ENCODE results near the gene ACTR5.
"Not testable (repeated sequence)": the region's sequence is repeated elsewhere in the genome, so short reads cannot be mapped to it uniquely, and the experiment has no call there.

Gene ACTR5

DNA sequence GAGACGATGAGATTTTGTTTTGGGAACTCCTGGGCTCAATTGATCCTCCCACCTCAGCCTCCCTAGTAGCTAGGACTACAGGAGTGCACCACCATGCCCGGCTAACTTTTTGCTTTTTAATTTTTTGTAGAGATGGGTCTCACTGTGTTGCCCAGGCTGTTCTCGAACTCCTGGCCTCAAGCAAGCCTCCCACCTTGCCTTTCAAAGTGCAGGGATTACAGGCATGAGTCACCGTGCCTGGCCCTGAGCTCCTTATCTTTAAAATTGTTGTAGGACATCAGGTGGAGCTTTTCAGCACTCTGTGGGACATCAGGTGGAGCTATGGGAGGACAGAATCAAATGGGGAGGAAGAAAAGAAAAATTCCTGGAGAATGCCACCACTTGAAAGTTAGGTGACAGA is 12.7 kb downstream of the ACTR5 start:
- intact Hi-C loops (cut with DNase I), result no loop called here
- DNase-seq, result no peak

DNA sequence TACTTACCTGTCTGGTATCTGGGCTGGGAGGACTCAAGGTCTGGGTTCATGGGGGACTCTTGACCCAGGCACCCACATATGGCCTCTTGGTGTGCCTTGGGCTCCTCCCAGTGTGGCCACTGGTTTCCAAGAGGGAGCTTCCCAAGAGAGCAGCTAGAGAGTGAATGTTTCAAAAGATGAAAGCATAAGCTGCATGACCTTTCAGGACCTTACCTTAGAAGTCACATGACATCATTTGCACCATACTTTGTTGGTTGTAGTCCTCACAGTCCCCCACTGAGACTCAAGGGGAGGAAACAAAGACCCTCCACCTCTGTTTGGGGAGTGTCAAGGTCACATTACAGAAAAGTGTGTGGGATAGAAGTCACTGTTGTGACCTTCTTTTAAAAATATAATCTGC is 13.9 kb downstream of the ACTR5 start:
- DNase-seq, result no peak
- intact Hi-C loops (cut with DNase I), result no loop called here

DNA sequence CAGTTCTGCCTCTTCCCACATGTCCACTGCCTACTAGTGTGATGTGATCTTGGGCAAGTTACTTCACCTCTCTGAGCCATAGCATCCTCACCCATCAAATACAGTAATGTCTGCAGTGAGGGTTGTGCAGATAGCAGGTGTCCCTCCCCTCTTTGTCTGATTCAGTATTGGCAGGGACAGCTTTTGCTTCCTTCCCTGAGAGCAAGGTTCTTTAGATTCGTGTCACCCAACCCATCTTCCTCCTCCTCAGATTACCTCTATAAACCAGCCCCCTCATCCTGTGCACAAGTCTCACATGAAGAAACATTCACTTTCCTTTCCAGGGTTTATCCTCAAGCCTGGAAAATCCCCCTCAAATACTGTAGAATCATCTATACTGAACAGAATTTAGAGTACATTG is 15.4 kb downstream of the ACTR5 start:
- DNase-seq, result no peak
- intact Hi-C loops (cut with DNase I), result no loop called here

DNA sequence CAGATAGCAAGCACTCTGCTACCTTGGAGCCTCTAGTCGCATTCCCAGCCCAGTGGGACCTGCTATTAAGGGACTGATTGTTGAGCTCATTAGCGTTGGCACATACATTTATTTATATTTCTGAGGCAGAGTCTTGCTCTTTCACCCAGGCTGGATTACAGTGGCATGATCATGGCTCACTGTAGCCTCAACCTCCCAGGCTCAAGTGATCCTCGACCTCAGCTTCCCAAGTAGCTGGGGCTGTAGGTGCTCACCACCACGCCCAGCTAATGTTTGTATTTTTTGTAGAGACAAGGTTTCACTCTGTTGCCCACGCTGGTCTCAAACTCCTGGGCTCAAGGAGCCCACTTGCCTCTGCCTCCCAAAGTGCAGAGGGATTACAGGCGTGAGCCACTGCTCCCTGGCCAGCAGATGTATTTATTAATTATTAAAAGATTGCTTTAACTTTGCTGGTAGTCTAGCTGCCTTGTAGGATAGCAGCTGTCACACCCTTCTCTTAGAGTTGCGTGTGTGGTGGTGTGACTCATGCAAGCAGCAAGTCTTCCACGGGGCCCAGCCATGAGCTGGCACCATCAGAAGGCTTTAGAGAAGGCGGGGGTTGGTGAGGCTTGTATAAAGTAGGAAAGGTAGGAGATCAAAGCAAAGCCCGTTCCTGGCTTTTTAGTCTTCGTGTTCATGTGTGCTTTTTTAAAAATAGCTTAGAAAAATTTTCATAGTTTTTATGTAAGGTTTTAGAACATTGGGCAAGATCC is 16.5 kb downstream of the ACTR5 start:
- intact Hi-C loops (cut with DNase I), result no loop called here
- peak in 8 of 10 donors; percentile 47 to 96 (median 75) for DNase-seq

DNA sequence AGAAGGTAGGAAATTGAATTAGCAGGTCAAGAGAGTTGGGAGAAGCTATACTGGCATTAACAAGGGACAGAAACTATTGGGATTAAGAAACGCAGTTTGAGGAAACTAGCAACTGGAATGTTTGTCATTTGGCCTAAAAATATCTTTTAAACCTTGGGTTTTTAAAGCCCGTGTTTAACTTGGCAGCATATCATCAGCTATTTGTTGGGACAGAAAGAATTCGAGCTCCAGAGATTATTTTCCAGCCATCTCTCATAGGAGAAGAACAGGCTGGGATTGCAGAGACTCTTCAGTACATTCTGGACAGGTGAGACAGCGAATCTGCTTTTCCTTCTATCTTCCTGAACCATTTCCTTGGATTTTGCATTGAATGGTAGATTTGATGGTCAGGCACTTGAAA is 17.8 kb downstream of the ACTR5 start:
- no peak for DNase-seq
- intact Hi-C loops (cut with DNase I), result no loop called here

DNA sequence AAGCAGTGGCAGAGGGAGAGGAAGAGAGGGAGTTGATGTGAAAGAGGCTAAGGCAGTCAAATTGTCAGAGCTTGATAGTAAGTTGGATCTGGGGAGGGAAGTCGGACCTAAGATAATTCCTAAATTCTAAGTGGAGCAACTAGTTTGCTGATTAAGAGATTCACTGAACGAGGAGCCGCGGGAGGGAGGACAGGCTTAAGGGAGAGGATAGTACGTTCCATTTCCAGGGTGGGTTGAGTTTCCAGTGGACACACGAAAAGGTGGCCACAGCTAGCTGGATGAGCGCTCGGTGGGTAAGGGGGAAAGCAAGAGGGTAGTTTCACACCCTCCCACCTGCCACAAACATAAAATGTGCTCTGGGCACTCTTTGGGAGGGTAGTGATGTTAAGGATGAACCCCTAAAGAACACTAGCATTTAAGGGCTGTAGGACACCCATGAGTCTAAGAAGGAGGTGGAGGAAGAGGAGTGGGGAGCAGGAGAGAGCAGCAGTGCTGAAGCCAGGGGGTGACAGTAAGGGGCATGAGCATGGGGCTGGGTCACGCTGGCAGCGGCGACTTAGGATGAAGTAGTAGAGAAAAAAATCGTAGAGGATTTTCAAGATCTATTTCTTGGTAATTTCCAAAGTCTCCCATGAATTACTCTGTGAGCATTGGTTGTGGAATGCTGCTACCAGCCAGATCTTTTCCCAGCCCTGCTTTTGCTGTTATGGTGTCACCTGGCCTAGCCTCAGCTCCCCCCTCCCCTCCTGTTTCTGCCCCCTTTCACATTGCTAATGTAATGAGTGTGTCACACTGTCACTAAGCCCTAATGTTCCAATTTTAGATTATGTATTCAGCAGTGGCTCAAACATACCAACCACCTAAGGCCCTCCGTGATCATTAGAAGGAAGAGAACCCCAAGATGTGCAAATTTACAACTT is 21.4 kb downstream of the ACTR5 start:
- no peak for DNase-seq
- intact Hi-C loops (cut with DNase I), result no loop called here

DNA sequence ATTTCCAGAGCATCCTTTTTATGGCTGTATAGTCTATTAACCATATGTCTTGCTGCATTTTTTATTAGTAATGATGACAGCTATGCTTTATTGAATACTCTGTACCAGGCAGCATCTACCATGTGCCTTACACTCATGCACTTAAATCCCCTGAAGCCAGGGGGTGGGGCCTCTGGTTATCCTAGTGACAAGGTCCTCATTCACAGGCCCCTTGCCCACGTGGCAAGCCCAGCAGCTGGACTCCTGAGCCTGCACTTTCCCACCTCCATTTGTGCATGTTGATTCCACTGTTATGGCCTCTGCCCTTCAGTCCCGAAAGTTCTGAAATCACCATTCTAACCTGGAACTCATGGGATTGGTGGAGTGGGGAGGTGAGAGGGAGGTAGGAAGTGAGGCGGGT is 22.3 kb downstream of the ACTR5 start:
- DNase-seq, result no peak
- intact Hi-C loops (cut with DNase I), result no loop called here

DNA sequence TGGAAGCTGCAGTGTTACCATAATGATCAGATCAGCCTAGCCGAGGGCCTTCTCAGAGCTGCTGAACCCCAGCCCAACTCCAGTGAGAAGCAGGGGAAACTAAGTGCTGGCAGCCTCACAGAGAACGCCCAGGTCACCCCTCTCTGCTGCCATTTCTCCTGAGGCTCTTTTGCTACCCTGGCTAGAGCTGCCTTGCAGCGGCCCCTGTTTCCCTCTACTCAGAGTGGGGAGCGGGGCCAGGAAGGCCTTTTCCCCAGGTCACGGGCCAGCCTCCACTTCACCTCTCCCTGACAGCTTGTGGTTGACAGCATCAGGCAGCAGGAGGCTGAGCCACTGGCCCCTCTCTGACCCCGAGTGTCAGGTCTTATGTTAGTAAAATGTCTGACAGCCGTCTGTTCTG is 22.7 kb downstream of the ACTR5 start:
- intact Hi-C loops (cut with DNase I), result no loop called here
- no peak for DNase-seq

DNA sequence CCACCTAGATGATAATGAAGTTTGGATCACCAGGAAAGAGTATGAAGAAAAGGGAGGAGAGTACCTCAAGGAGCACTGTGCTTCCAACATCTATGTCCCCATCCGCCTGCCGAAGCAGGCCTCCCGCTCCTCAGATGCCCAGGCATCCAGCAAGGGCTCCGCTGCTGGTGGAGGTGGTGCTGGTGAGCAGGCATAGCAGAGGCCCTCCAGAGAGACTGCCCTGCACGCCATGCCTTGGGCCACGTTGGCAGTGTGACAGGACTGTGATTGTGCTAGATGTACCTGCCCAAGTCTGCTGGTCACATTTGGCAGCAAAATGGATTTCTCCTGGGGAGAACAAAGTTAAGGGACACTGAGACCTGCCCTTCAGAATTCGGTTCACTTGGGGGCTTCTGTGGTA is 23.4 kb downstream of the ACTR5 start:
- intact Hi-C loops (cut with DNase I), result no loop called here
- DNase-seq, result no peak

DNA sequence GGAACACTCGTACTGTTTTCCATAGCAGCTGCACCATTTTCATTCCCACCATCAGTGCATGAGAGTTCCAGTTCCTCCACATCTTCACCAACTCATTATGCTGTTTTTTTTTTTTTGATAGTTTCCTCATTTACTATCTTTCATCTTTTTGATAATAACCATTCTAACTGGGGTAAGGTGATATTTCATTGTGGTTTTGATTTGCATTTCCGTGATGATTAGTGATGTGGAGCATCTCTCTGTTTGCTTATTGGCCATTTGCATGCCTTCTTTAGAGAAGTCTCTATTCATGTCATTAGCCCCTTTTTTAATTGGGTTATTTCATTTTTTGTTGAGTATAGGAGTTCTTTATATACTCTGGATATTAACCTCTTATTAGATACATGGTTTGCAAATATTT is 25.9 kb downstream of the ACTR5 start:
- no peak for DNase-seq
- intact Hi-C loops (cut with DNase I), result no loop called here

DNA sequence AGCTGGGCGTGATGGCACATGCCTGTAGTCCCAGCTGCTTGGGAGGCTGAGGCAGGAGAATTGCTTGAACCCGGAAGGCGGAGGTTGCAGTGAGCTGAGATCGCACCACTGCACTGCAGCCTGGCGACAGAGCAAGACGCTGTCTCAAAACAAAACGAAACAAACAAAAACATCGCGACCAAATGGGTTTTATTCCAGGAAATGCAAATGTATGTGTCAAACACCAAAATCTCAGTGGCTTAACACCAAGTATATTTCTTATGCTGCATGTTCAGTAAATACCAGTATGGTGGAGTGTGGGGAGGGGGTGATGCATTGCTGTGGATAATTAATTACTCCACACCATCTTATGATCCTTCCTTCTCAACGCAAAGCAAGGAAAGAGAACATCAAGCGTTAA is 28.1 kb downstream of the ACTR5 start:
- no peak for DNase-seq
- intact Hi-C loops (cut with DNase I), result no loop called here

DNA sequence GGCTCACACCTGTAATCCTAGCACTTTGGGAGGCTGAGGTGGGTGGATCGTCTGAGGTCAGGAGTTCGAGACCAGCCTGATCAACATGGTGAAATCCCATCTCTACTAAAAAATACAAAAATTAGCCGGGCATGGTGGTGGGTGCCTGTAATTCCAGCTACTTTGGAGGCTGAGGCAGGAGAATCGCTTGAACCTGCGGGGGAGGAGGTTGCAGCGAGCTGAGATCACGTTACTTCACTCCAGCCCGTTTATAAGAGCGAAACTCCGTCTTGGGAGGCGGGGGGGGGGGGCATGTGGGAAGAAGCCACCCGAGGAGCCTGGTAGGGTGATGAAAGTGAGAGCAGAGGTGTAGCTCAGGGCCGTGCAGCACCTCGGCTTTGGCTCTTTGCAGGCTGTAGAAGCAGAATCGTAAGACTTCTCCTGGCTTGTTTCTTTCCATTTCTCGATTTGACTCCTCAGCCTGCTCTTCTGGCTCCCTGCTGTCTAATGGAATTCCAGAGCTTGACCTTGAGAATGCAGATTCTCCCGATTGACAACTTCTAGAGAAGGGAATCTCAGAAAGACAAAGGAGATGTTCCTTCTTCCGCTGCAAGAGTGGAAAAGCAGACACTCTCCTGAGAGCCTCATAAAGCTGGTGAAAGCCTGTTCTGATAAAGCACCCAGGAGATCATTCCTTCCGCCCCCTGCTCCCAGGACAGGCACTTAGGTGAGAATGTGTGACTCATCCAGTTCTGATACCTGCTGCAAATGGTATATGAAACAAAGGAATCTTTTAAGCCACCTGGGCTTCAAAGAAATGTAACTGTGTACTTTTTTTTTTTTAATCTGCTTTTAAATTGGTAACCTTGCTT is 31.2 kb downstream of the ACTR5 start:
- no peak for DNase-seq
- intact Hi-C loops (cut with DNase I), result no loop called here

DNA sequence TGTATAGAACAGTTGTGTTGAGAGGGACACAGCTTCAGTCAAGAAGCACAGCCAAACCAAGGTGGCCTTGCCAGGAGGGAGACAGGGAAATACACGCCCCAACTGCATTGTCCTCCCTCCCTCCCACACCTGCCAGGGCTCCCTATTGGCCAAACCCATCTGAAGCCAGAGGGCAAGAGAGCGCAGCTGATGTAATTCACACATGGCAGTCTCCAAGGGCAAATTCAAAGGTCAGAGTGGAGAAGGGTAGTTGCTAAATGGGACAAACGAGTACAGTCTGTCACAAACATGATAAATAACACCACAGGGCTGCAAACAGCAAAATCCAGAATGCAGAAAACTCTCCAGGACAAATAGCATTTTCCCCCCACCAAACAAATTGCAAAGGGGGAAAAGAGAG is 34.0 kb downstream of the ACTR5 start:
- intact Hi-C loops (cut with DNase I), result no loop called here

DNA sequence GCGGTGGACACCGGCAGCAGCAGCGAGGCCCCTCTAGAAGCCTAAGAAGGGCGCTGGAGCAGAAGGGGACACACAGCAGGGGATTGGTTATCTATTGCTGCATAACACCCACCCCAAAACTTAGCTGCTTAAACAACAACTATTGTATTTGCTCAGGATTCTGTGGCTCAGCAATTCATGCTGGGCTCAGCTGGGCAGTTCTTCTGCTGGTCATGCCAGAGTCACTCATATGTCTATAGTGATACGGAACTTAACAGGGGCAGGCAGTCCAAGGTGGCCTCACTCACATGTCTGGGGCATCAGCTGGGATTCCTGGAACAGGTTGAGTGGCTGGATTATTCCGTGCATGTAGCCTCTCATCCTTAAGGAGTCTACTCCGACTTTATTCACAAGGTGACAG is 39.6 kb downstream of the ACTR5 start:
- intact Hi-C loops (cut with DNase I), result no loop called here
- no peak for DNase-seq

More for the DNA sequence above, 34.0 kb downstream of the ACTR5 start:
- DNase-seq, result no peak

DNA sequence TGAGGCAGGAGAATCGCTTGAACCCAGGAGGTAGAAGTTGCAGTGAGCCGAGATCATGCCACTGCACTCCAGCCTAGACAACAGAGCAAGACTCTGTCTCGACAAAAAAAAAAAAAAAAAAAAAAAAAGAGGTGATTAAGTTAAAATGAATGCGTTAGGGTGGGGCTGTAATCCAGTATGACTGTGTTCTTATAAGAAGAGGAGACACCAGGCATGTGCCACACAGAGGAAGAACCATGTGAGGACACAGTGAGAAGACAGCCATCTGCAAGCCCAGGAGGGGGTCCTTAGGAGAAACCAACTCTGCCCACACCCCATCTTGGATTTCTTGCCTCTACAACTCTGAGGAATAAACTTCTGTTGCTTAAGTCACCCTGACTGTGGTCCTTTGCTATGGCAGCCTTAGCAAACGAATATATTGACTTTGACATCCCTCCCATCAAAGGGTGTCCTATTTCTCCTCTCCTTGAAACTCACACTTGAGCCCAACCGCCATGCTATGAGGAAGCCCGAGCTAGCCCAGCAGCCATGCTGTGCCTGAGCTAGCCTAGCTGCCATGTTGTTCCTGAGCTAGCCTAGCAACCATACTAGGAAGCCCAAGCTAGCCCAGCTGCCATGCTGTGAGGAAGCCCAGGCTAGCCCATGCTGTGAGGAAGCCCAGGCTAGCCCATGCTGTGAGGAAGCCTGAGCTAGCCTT is 41.4 kb downstream of the ACTR5 start:
- intact Hi-C loops (cut with DNase I), result no loop called here
- no peak for DNase-seq

DNA sequence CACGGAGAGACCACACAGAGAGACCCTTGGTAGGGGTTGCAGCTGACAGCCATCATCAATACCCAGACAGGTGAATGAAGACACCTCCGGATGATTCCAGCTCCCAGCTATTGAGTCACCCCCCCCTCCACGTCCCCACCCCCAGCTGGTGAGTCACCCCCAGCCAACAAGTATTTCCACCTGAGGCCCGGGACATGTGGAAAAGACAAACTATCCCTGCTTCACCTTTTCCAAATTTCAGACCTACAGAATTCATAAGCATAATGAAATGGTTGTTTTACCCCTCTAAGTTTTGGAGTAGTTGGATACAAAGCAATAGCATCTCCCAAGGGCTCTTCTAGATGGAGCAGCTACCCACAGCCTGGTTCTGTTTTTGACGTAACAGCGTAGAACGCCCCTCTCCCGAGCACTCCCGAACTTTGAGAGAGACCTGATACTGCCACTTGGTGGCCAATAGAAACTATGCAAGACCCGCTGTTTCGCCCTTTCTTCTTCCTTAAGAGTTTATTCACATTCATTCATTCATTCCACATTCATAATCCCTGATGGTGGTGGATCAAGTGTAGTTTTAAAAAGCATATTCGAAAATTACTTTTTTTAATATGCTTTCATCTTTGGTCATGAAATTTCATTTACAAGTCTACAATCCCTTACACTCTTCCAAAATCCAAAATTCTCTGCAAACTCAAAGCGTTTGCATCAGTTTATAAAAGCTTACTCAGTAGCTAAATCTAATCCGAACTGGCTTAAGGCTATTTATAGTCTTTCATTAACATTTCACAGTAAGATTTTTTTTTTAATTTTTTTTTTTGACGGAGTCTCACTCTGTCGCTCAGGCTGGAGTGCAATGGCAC is 42.2 kb downstream of the ACTR5 start:
- intact Hi-C loops (cut with DNase I), result no loop called here
- DNase-seq, result peak in 1 of 10 donors; percentile 26

DNA sequence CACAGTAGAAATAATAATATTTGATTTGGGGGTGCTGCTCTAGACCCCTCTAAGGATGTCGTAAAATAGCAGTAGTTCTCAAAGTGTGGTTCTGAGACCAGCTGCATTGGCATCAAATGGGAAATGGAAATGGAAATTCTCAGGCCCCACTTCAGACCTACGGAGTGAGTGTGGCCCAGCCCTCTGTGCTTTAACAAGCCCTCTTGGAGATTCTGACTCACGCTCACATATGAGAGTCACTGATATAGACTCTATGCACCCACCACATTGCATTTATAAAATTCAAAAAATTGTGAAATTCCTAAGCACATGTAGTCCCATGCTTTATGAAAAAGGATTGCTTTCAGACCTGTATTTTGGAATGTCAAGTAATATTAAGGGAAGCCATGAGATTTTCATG is 43.0 kb downstream of the ACTR5 start:
- no peak for DNase-seq
- intact Hi-C loops (cut with DNase I), result no loop called here

DNA sequence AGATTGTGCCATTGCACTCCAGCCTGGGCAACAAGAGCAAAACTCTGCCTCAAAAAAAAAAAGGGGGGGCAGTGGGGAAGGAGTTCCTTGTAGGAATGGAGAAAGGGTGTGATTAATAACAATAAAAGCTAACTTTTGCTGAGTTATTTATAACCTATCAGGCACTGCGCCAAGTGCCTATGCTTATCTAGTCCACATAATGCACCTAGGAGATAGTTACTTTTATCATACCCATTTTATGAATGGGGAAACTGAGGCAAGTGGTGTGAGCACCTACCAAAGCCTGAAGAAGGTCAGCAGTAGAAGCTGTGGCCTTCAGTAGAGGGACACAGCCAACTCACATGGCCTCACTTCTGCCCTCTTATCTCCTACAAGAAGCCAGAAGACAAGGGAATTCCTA is 43.7 kb downstream of the ACTR5 start:
- intact Hi-C loops (cut with DNase I), result no loop called here
- no peak for DNase-seq

DNA sequence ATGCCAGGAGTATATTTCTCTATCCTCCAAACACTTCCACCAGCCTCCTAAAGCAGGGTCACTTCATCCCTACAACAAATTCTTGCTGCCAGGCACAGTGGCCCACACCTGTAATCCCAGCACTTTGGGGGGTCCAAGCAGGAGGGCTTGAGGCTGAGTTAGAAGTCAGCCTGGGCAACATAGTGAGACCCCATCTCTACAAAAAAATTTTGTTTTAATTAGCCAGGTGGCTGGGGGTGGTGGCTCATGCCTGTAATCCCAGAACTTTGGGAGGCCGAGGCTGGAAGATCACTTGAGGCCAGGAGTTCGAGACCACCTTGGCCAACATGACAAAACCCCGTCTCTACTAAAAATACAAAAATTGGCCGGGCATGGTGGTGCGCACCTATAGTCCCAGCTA is 45.8 kb downstream of the ACTR5 start:
- DNase-seq; intact Hi-C loops (cut with DNase I): not testable (repeated sequence)

Data from posterior cingulate gyrus (tissue), 11 donors.